GM19463 (cell line): ENCODE data around the gene LDLRAD4.
"Not testable (repeated sequence)": the region's sequence is repeated elsewhere in the genome, so short reads cannot be mapped to it uniquely, and the experiment has no call there.

Source experiments
- ATAC-seq: cut with Tn5 transposase; IDR thresholded peaks from one replicate; pipeline ENCODE4 v1.9.1; 2021; ENCODE audit warnings: mild to moderate bottlenecking, moderate library complexity; ENCODE audit not compliant: unreplicated experiment

LDLRAD4 gene

GRCh38 chr18:13604786-13605185 is 386.2 kb downstream of the LDLRAD4 start:
- ATAC-seq: no peak

DNA sequence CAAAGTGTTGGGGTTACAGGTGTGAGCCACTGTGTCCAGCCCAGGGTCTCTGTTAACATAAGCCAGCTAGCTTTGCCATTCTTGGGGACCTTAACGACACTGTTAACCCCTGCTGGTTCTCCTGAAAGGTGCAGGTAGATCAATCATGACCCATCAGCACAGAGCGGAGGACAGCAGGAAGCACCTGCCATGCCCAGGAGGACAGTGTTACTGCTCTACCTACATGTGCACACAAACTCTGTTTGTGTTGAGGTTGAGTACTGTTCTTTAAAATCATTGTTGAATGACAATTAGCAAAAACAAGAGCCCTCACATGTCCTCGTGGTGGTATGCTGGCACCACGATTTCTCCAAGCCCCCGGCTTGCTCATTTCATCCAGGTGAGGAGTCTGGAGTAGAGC is 386.9 kb downstream of the LDLRAD4 start:
- ATAC-seq: no peak

GRCh38 chr18:13605901-13606300 is 387.3 kb downstream of the LDLRAD4 start:
- no peak for ATAC-seq

DNA sequence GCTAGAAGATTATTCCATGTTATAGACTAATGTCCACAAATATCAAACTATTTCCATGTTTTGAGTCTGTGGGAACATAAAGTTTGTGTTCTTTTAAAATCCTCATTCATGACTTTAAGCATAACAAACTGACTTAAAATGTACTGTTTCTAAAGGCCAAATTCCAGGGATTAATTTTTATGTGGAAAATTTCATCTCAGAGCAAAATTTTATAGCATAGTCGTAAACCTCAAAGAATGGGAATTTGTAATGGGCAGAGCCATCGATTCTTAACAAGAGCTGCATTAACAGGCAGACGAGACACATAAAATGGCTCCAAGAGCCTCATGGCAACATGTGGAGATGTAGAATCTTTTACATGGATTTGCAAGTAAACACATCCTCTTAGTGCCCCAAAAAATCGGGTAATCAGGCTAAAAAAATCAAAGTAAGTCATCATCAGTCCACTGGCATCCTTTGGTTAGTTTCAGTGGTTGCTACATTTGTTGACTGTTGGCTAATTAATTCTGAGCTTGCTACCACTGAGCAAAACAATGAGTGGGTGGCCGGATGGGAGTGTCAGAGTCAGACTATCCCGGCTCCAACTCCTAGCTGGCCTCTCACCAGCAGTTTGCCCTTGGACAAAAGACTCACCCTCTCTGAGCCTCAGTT is 388.2 kb downstream of the LDLRAD4 start:
- no peak for ATAC-seq

GRCh38 chr18:13608024-13608562 is 389.5 kb downstream of the LDLRAD4 start:
- ATAC-seq: not testable (repeated sequence)

DNA sequence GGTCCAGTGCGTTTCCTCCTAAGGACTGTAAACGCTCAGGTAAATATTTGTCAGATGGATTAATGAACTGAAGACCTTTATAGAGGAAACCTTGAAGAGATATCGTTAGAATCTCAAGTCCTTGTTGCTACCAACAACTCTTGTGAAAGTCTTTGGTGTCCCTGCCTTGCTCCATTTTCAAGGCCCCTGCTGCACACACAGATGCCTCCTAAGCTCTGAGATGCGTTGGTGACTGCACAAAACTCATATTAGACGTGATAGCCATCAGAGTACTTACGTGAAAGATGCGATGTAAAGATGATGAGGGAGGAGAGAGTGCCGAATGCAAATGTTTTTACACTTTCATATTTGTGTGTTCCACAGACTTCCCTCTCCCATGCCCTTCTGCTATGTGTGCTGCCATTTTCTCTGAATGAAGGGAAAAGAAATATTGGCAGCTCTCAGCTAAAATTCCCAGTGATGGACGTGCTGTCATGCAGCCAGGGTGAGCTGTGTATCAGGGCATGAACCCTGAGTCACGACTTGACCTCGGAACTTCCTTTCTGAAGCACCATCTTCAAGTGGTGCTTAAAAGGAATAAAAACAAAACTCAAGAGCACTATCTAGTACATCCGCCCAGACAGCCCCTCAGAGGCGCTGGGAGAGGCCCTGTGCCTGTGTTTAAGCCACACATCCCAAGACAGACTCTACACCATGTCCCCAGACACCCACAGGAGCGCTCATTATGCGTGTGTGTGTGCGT is 390.4 kb downstream of the LDLRAD4 start:
- ATAC-seq: no peak

DNA sequence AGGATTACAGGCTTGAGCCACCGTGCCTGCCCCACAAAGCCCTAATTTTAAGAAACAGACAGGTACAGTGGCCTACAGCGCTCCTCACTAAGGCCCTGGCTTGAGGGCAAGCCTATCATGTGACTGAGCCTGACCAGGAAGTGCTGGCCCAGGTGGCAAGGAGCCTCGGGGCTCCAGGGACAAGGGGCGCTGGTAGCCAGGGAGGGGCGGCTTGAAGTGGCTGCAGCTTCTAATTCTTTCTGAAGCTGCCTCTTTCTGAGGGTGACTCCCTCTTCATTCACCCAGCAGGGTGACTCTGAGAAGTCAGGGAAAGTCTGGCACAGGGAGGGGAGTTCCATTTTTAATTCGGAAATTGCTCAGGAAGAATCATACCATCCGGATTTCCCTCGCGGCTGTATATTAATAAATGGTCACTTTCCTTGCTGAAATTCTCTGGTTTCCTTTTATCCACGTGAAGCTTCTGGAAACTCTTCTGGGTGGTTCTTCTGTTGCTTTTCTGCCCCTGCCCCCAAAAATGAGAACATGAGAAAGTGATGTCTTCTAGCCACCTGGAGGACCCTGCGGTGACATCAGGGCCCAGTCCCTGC is 392.1 kb downstream of the LDLRAD4 start:
- ATAC-seq: no peak

GRCh38 chr18:13611142-13611600 is 392.6 kb downstream of the LDLRAD4 start:
- ATAC-seq: peak; percentile 31

DNA sequence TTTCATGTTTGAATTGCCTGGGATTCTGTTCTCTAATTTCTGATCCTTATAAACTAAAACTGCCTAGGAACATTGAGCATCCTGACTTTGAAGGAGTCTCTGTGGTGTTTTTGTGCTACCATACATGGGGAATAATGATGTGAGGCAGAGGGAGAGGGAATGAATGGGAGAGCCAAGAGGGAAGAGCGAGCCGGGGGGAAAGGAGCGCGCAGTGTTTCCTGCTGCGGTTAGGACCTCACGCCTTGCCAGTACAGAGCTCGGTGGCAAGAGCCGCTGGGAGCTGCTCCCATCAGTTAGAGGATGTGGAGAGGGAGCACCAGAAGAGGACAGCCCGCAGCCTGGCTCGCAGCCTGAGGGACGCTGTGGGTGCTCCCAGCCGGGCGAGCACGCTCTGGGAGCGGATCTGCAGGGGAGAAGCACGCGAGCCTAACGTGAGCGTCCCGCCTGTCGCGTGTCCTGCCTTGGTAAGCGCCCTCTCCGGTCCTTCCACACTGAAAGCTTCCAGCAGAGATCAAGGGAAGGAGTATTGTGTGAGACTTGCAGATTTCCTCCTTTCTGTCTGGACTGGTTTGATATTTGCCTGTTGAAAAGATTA is 393.1 kb downstream of the LDLRAD4 start:
- ATAC-seq: no peak

GRCh38 chr18:13612196-13612997 is 393.8 kb downstream of the LDLRAD4 start:
- peak; percentile 52 for ATAC-seq

DNA sequence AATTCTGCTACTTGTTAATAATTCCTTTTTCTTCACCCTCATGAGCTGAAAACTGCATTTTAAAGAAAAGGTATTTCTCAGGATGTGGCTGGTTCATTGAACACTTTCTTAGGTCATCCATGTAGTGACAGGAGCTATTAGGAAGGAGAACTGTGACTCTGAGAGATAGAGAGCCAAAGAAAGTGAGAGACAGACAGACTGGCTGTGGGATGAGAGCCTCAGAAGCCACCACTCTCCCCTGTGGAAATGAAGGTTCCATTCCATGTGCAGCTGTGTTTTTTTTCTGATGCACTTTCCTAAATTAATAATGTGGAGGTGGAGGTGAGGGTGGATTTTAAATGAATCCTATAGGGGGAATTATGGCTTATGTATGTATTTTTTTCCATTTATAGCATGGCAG is 394.5 kb downstream of the LDLRAD4 start:
- ATAC-seq: no peak

DNA sequence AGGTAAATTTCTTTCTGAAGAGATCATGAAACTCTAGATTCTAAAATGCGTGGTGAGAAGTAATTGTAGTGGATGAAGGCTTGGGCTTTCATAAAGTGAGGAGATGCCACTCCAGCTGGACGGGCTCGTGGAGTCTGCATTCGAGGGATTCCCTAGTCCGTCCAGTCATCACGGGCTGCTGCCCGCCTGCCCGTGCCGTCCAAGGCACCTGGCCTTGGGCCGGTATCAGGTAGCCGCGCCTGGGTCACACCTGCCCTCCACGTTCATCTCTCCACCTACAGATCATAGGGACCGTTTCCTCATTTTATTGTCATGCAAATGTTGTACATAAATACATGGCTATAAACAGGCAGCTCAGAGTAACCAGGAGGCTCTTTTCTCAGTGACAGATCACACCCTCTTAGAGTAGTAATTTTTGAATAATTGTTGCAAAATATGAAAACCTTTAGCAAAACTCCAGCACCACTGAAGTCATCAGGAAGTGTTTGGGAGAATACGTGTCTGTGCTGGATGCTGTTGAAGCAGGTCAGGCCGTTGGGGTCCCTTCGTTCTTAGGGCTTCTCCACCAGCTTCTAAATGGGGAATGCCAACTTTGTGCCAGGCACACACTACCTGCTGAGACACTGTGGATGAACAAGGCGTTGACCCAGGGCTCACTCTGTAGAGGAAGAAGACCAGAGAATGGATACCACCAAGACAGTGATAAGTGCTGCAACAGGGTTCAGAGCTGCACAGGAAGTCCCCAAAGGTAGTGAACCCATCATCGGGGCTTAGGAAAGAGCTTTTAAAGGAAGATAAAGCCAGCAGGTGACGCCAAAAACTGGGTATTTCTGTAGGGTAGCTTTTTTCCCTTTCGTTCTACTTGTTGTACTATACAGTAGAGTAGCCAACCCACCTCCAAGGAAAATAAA is 395.3 kb downstream of the LDLRAD4 start:
- ATAC-seq: no peak

DNA sequence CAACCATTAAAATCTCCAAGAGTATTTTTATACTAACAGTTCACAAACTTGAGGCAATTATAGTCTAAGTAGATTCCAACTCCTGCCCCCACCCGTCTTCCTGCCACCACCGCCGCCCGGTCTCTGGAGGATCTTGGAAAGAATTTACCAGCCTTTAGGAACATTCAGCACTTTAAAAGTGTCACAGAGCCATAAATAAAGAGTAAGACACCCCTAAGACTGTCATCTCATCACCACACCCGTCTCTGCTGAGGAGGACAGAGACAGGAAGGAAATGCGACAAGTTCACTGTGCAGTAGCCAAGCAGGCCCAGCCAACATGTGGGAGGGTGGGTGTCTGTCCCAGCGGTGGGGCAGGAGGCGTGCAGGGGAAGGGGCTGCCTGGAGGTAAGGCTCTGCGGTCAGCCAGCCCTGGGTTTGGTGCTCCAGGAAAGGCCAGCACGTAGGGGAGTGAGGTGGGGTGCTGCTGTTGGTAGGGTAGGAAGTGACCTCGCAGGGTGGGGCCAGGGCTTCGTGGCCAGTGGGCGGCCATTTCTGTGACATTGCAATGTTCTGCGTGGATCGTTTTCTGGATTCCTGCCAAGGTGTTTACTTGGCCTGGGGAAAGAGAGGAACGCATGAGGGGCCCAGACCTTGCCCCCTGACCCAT is 396.2 kb downstream of the LDLRAD4 start:
- no peak for ATAC-seq

GRCh38 chr18:13615432-13615861 is 396.9 kb downstream of the LDLRAD4 start:
- ATAC-seq: no peak

- no peak for ATAC-seq
Observed at GRCh38 chr18:13616041-13616440, 397.5 kb downstream of the LDLRAD4 start.

DNA sequence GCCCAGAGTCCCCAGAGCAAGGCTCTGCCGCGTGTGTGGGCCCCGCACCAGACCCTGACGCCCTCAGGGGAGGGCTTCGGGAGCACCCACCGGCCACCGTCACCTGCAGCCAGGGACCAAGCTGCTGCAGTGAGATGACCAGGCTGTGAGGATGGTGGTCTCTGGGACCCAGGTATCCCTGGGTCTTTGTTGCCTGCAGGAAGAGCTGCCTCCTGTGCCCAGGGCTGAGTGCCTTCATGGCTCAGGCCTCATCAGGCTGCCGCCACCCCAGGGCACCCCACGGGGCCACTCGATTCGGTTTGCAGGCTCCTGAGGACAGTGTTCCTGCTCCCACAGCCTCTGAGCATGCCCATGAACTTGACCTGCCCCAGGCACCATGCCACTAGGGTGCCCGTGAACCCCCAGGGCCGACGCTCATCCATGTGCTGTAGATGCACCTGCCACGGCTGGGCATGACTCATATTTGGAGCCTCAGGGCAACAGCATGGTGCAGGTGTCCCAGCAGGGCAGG is 398.0 kb downstream of the LDLRAD4 start:
- ATAC-seq: no peak

DNA sequence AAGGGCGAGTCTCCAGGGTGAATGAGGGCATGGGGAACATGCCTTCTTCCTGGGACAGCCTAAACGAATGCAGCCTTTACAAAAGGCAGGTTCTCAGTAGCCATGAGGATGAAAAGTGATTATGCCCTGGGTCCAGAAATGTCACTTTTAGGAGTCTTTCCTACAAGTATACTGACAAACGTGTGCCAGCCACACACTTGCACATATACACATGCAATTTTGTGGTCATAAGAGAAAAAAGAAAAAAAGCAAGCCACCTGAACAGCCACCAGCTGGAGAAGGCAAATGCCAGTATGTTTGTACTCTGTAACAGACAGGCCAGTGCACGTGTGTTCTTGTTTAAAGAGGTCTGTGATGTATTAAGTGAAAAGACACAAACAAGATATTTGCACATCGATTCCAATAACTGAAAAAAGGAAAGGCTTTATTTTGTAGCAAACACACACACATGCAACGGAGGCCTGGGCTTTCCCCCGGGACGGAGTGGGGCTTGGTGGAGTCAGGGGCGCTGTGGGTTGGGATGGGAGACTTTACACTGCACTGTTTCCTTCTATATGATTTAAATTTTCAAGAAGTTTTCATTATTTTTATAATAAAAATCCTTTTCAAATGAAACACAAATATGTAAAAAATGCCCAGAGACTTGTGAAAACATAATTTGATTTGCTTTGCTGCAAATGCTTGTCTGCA is 399.4 kb downstream of the LDLRAD4 start:
- ATAC-seq: no peak

GRCh38 chr18:13618760-13619438 is 400.3 kb downstream of the LDLRAD4 start:
- ATAC-seq: no peak
